Activated naive CD4-positive, alpha-beta T cell treated with anti-CD3 and anti-CD28 coated beads, Interleukin-2, amount 10 ng/mL, durations not matched to agents 7 days and 5 days (primary cell): ENCODE measurements around the gene EFCAB6.

ENCODE experiments used
- CTCF ChIA-PET: fragments of 350-600 bp; sonication (Branson Sonifier 250); formaldehyde crosslinking; loops from one replicate; lab custom pipeline; 2021; ENCODE audit warnings: antibody characterized with exemption; lab: Charles Lee
- DNase-seq: peaks from one replicate; pipeline ENCODE4 v3.0.0-alpha.2; 2020
- H3K27ac Mint-ChIP-seq: one replicate; pipeline ENCODE4 v1.8.0; 2021; ENCODE audit warnings: mild to moderate bottlenecking, moderate library complexity, mixed read lengths
- H3K27me3 Mint-ChIP-seq: one replicate; pipeline ENCODE4 v1.8.0; 2021; ENCODE audit warnings: mild to moderate bottlenecking, mixed read lengths
- H3K36me3 Mint-ChIP-seq: one replicate; pipeline ENCODE4 v1.8.0; 2021; ENCODE audit warnings: mixed read lengths
- H3K4me1 Mint-ChIP-seq: one replicate; pipeline ENCODE4 v1.8.0; 2021; ENCODE audit warnings: mixed read lengths
- H3K4me3 Mint-ChIP-seq: one replicate; pipeline ENCODE4 v1.8.0; 2021; ENCODE audit warnings: mild to moderate bottlenecking, moderate library complexity, mixed read lengths
- H3K9me3 Mint-ChIP-seq: one replicate; pipeline ENCODE4 v1.8.0; 2021; ENCODE audit warnings: mixed read lengths

The EFCAB6 gene

GRCh38 chr22:43485502-43486089, 326.5 kb downstream of the EFCAB6 start:
- no peaks in the 10 kb centered on the region for H3K27me3 Mint-ChIP-seq
- no peak for DNase-seq
- H3K4me3 Mint-ChIP-seq: no peak overlapping the region
- CTCF ChIA-PET: no interaction called here
- peaks cover 11% of the 10 kb centered on the region for H3K4me1 Mint-ChIP-seq
- H3K9me3 Mint-ChIP-seq: no peaks in the 10 kb centered on the region
- no peak overlapping the region for H3K27ac Mint-ChIP-seq
- H3K36me3 Mint-ChIP-seq: no peaks in the 10 kb centered on the region

- no peak for DNase-seq
- Mint-ChIP-seq H3K4me1 (peaks cover 18% of the 10 kb centered on the region), H3K9me3 (no peaks in the 10 kb centered on the region), H3K27me3 (no peaks in the 10 kb centered on the region), H3K4me3 (no peak overlapping the region), H3K36me3 (no peaks in the 10 kb centered on the region), H3K27ac (no peak overlapping the region)
- CTCF ChIA-PET: no interaction called here
Observed at GRCh38 chr22:43484227-43484626, 327.9 kb downstream of the EFCAB6 start.

GRCh38 chr22:43483669-43484068, 328.4 kb downstream of the EFCAB6 start:
- H3K4me1 Mint-ChIP-seq: peaks cover 18% of the 10 kb centered on the region
- H3K27ac Mint-ChIP-seq: no peak overlapping the region
- H3K27me3 Mint-ChIP-seq: no peaks in the 10 kb centered on the region
- no peaks in the 10 kb centered on the region for H3K9me3 Mint-ChIP-seq
- no peak for DNase-seq
- CTCF ChIA-PET: no interaction called here
- H3K4me3 Mint-ChIP-seq: no peak overlapping the region
- no peaks in the 10 kb centered on the region for H3K36me3 Mint-ChIP-seq

GRCh38 chr22:43483266-43483665, 328.8 kb downstream of the EFCAB6 start:
- DNase-seq: no peak
- no peaks in the 10 kb centered on the region for H3K27me3 Mint-ChIP-seq
- H3K9me3 Mint-ChIP-seq: no peaks in the 10 kb centered on the region
- CTCF ChIA-PET: no interaction called here
- no peaks in the 10 kb centered on the region for H3K36me3 Mint-ChIP-seq
- H3K4me3 Mint-ChIP-seq: no peak overlapping the region
- H3K4me1 Mint-ChIP-seq: peaks cover 18% of the 10 kb centered on the region
- H3K27ac Mint-ChIP-seq: no peak overlapping the region

DNA sequence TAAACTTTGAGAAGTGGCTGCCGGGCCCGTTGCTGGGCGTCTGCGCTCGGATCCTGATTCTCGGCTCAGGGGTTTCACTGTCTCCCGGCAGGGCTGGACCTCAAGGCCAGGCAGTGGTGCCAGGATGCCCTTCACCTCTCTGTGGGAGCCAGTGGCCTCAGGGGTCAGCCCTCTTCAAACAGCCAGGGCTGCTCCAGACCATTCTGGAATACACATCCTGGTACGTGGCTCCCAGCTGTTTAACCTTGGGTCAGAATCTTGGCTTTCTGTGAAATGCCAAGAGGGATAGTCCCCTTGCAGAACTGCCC, 329.8 kb downstream of the EFCAB6 start:
- no peaks in the 10 kb centered on the region for H3K27me3 Mint-ChIP-seq
- peak overlapping the region; percentile 65 for H3K4me3 Mint-ChIP-seq
- no peaks in the 10 kb centered on the region for H3K36me3 Mint-ChIP-seq
- no peak overlapping the region for H3K27ac Mint-ChIP-seq
- peaks cover 18% of the 10 kb centered on the region for H3K4me1 Mint-ChIP-seq
- DNase-seq: no peak
- CTCF ChIA-PET: no interaction called here
- H3K9me3 Mint-ChIP-seq: no peaks in the 10 kb centered on the region

DNA sequence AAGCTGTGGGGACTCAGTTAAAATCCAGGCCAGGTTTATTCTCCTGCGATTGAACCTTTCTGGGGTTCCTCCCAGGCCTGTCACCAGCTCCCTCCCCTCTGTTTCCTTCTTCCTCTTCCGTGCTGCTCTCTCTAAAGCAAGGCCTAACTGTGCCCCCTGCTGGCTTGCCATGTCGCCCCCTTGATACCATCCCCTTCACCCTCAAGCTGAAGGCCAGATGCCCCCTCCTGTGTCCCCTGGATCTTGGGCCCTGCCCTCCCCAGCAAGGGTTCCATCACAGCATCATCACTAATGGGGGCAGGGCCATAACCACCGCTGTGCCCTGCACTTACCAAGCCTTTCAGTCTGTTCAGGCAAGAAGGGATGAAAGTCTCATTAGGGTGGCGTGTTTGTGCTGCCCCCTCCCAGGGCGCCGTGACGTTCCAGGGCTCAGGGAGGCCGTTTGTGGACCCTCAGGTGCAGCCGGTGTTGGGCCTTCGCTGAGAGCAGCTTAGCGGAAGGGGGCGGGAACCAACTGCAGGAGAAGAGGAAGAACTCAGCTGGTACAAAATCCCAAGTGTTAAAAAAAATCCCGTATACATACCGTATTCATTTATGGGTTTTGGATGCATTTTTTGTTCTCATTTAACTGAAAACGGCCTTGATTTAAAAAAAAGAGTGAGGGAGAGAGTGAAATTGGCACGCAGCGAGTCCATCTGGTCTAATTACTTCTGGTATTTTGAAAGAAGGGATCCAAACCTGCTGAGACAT, 330.4 kb downstream of the EFCAB6 start:
- Mint-ChIP-seq H3K4me1 (peaks cover 18% of the 10 kb centered on the region), H3K9me3 (no peaks in the 10 kb centered on the region), H3K27me3 (no peaks in the 10 kb centered on the region), H3K4me3 (peak overlapping the region; percentile 65), H3K27ac (peak overlapping the region; percentile 80), H3K36me3 (no peaks in the 10 kb centered on the region)
- peak; percentile 54 for DNase-seq
- CTCF ChIA-PET: interaction anchor here (1.0 kb wide), 2 partner anchors 93 to 135 kb away, joined by 3 read pairs; no protein-coding TSS in a partner anchor

DNA sequence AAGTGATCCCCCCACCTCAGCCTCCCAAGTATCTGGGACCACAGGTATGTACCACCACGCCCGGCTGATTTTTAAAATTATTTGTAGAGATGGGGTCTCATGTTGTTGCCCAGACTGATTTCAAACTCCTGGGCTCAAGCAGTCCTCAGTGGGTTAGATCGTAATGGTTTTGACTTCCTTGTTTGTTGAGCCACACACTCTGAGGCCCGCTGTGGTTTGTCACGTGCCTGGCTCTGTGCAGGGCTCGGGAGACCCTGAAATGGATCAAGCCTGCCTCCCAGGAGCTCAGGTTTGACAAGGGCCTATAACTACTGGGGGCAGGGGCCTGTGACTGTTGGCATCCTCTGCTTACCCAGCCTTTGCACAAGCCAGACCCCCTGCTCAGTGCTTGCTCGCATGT, 332.1 kb downstream of the EFCAB6 start:
- Mint-ChIP-seq H3K27me3 (no peaks in the 10 kb centered on the region), H3K4me3 (no peak overlapping the region), H3K9me3 (no peaks in the 10 kb centered on the region), H3K27ac (no peak overlapping the region), H3K4me1 (peaks cover 18% of the 10 kb centered on the region), H3K36me3 (no peaks in the 10 kb centered on the region)
- DNase-seq: no peak
- CTCF ChIA-PET: no interaction called here

- Mint-ChIP-seq H3K4me3 (no peak overlapping the region), H3K36me3 (no peaks in the 10 kb centered on the region), H3K9me3 (no peaks in the 10 kb centered on the region), H3K27me3 (peaks cover 4% of the 10 kb centered on the region), H3K4me1 (peaks cover 18% of the 10 kb centered on the region), H3K27ac (no peak overlapping the region)
- CTCF ChIA-PET: no interaction called here
- DNase-seq: no peak
Observed at GRCh38 chr22:43479301-43479950, 332.7 kb downstream of the EFCAB6 start.
